ENCODE results near the gene BMP6.

The BMP6 gene

DNA sequence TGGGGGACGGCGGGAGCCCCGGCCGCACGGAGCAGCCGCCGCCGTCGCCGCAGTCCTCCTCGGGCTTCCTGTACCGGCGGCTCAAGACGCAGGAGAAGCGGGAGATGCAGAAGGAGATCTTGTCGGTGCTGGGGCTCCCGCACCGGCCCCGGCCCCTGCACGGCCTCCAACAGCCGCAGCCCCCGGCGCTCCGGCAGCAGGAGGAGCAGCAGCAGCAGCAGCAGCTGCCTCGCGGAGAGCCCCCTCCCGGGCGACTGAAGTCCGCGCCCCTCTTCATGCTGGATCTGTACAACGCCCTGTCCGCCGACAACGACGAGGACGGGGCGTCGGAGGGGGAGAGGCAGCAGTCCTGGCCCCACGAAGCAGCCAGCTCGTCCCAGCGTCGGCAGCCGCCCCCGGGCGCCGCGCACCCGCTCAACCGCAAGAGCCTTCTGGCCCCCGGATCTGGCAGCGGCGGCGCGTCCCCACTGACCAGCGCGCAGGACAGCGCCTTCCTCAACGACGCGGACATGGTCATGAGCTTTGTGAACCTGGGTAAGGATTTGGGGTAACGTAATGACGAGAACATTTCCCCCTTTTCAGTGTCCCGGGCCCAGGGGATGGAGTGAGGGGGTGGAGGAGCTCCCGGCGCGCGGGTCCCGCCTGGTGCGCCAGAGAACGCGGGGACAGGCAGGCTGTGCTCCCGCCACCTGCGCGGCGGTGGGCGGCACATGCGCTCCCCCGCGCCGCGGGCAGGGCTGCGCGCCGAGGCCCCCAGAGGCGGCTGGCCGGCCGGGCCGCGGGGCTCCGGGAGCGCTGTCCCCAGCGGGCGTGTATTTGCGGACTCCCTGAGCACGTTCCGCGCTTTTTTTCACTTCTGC is 1.4 kb downstream of the BMP6 start:
- peaks cover 22% of the 10 kb centered on the region for H3K27me3 Mint-ChIP-seq
- DNase-seq (ENCODE audit: low spot score in 2 of 2) (peak in 1 of 2 donors; percentile 32), ATAC-seq (ENCODE audit: low read depth) (no peak)
- H3K4me3 Mint-ChIP-seq: peak overlapping the region; percentile 81
- no peaks in the 10 kb centered on the region for H3K9me3 Mint-ChIP-seq
- H3K36me3 Mint-ChIP-seq: no peaks in the 10 kb centered on the region
- H3K27ac Mint-ChIP-seq: peak overlapping the region; percentile 67
- peaks cover 9% of the 10 kb centered on the region for H3K4me1 Mint-ChIP-seq

DNA sequence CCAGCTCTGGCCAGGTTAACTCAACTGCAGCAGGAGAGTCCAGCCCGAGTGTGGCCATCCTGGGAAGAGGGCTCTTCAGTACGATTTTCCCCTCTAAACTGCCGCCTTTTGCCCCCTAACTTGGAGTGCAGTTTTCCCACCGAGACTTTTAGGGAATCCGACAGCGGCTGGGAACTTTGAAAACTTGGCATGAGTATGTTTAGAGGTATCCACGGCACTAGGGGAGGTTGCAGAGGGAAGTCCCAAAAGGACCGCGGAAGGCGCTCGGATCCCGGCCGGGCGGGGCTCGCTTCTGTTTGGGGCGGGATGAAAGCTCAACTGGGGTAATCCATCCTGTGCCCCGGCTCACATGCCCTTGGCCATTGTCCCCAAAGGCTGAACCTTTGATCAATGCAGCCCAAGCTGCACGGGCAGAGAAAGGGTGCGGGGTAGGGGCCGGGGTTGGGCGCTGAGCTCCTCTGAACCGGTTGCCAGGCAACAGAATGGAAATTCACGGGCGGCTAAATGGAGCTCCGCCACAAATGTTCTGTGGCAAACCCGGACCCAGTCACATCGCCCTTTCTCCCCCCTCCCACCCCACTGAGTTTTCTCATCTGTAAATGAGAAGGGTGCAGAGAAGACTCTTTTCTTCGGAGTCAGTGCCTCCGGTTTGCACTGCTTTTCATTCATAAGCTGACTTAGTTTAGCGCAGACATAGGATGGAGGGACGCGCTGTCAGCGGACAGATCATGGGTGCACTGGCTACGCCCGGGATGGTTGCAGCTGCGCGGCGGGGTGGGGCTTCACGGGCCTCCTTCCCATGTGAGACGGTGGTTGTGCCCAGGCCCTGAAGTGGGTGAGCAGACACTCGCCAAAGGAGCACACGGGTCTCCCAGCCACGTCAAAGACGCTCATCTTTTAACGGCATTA is 2.3 kb downstream of the BMP6 start:
- Mint-ChIP-seq H3K27me3 (peaks cover 22% of the 10 kb centered on the region), H3K27ac (peak overlapping the region; percentile 67), H3K36me3 (no peaks in the 10 kb centered on the region), H3K9me3 (no peaks in the 10 kb centered on the region), H3K4me1 (peaks cover 9% of the 10 kb centered on the region), H3K4me3 (peak overlapping the region; percentile 80)
- ATAC-seq (ENCODE audit: low read depth): peak; percentile 23
- DNase-seq (ENCODE audit: low spot score in 2 of 2): peak in 1 of 2 donors; percentile 34

DNA sequence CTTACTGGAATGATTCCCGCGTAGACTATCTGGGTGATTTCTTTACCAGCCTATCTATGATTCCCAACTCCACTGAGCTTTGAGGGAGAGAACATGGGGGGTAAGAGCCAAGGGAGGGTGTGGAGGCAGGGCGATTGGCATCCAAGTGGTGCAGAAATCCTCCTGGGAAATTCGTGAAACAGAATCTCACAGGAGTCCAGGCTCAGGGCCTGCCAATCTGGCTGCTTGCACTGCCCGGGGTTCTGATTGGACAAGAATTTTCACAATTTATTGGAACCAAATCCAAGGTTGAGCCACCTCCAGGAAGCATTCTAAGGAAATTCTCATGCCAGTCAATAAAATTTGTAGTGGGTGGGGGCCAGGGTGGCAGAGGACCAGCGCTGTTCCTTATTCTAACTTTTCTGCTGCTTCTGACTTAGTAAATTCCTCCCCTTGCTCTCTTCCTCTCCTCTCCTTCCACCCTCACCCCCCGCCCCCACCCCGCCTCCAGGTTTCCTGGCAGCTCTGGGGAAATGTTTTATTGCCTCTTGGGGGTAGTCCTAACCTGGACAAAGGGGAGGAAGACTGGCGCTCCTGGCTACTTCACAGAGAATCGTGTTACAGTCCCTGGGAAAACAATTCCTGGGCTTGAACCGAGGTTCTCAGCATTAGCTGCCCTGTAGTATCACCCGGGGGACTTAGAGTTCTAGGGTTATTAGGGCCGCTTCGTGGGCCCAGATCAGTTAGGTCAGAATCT is 3.1 kb downstream of the BMP6 start:
- Mint-ChIP-seq H3K4me3 (peak overlapping the region; percentile 80), H3K36me3 (no peaks in the 10 kb centered on the region), H3K4me1 (peaks cover 9% of the 10 kb centered on the region), H3K27me3 (peaks cover 24% of the 10 kb centered on the region), H3K27ac (peak overlapping the region; percentile 67), H3K9me3 (no peaks in the 10 kb centered on the region)
- DNase-seq (ENCODE audit: low spot score in 2 of 2): no peak
- ATAC-seq (ENCODE audit: low read depth): no peak

DNA sequence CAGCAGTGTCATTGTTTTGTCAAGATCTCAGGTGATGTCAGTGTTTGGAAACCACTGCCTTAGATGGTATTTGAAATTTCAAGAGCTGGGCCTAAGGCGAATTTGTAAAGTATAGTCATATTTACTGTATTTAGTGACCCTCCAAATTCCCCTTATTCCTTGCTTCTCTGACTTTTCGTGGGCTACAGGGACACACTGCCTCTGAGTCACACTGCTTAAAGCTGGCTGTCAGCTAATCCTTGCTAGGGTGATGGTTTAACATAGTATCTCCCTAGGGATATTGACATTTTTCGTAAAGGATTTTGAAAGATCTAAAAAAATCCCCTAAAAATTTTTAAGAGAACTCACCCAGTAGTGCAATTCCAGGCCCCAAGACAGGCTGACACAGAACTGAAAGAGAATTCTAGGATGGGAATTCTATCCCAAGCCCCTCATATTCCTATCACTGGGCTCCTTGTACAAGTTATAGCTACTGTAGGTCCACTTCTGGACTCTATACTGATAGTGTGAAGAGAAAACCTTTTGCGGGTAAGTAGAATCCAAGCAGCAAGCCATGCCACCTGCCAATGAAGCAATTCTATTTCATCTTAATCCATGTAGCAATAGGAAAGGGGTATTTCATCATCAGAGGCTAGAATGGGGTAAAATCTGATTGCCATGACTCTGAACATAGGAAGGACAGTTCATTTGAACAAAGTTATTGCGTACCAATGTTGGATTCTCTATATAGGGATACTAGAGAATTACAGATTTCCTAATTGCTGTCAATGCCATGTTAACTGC is 4.3 kb downstream of the BMP6 start:
- no peak overlapping the region for H3K4me3 Mint-ChIP-seq
- H3K9me3 Mint-ChIP-seq: no peaks in the 10 kb centered on the region
- DNase-seq (ENCODE audit: low spot score in 2 of 2) (no peak), ATAC-seq (ENCODE audit: low read depth) (no peak)
- peaks cover 9% of the 10 kb centered on the region for H3K4me1 Mint-ChIP-seq
- no peak overlapping the region for H3K27ac Mint-ChIP-seq
- no peaks in the 10 kb centered on the region for H3K36me3 Mint-ChIP-seq
- H3K27me3 Mint-ChIP-seq: peaks cover 28% of the 10 kb centered on the region

DNA sequence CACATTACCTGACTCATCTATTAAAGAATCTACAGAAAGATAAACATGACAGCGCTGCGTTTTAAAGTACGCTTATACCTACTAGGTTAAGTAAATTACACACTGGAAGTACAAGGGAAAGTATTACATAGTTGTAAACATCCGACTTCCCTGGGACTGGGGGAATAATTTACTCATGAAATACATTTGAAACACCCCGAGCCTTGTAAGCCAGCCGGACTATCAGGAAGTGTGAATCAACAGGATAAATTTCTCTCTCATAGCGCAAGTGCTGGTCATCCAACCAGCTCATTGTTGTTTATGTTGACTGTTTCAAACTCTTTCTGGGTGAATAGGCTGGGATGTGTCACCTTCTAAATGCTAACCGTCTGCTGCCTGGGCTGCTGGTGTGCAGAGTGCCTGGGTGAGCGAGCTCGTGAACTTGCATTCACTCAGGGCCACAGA is 4.9 kb downstream of the BMP6 start:
- Mint-ChIP-seq H3K27me3 (peaks cover 28% of the 10 kb centered on the region), H3K36me3 (no peaks in the 10 kb centered on the region), H3K9me3 (no peaks in the 10 kb centered on the region), H3K4me3 (no peak overlapping the region), H3K4me1 (peaks cover 9% of the 10 kb centered on the region), H3K27ac (no peak overlapping the region)
- DNase-seq (ENCODE audit: low spot score in 2 of 2) (no peak), ATAC-seq (ENCODE audit: low read depth) (no peak)

DNA sequence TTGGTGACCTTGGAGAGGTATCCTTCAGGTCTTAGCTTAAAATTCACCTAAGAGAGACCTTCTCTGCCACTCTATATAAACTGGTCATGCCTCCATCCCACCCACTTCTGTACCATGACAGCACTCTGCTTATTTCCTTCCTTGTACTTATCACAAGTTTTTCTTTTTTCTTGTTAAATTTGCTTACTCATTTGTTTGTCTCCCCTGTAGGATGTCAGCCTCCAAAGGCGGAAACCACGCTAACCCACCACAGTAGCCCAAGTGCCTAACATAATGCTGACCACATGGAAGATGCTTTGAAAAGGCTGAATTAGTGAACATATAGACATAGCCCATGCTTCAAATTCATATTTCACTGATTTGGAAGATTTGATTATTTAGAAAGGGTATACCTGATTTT is 5.4 kb downstream of the BMP6 start:
- Mint-ChIP-seq H3K36me3 (no peaks in the 10 kb centered on the region), H3K4me3 (no peak overlapping the region), H3K9me3 (no peaks in the 10 kb centered on the region), H3K27me3 (peaks cover 27% of the 10 kb centered on the region), H3K27ac (no peak overlapping the region), H3K4me1 (peaks cover 7% of the 10 kb centered on the region)
- ATAC-seq (ENCODE audit: low read depth) (no peak), DNase-seq (ENCODE audit: low spot score in 2 of 2) (no peak)

DNA sequence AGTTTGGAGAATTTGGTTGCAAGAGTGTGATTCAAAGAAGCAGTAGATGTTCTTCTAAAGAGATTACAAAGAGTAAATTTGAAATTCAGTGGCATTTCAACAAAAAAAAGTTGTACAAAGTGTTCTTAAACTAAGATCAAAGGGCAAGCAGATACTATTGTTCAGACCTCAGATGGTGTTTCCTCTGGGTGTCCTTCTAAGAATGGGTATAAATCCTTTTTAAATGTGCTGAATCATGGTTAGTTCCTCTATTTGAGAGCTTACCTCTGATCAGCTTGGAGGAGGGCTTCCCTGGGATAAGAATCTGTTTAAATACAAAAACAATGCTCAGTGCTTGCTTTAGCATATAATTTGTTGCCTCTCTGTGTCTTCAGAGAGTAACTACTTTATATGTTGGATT is 6.3 kb downstream of the BMP6 start:
- ATAC-seq (ENCODE audit: low read depth) (no peak), DNase-seq (ENCODE audit: low spot score in 2 of 2) (no peak)
- Mint-ChIP-seq H3K4me1 (peaks cover 7% of the 10 kb centered on the region), H3K27ac (no peak overlapping the region), H3K9me3 (no peaks in the 10 kb centered on the region), H3K4me3 (no peak overlapping the region), H3K27me3 (peaks cover 28% of the 10 kb centered on the region), H3K36me3 (no peaks in the 10 kb centered on the region)

DNA sequence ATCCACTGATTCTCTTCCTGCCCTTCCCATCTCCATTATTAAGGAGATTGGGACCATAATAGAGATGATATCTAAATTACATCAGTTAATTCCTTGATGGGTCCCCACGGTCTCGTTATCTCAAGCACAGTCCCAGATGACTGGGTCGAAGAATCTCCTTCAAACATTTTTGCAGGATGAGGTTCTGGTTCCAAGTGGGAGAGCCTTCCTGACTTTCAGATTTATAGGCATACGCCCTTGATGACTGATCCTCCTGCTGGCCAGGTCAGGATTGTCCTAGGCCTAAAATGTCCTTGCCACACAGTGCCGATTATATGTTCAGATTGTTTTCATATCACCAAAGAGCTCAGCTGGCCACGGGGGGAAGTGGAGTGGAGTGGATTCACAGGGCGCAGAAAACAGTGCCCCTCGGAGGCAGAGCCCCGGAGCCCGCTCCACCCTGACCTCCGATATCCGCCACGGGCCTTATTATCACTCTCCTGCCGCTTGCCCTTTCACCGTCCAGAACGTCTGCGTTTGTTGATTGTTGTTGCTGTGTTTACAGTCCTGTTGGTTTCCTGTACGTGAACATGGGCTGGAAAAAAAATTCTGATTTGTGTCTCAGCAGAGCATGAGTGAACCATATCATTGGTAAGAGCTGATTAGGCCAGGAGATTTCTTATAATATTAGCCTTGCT is 8.9 kb downstream of the BMP6 start:
- no peak for ATAC-seq (ENCODE audit: low read depth)
- Mint-ChIP-seq H3K4me3 (no peak overlapping the region), H3K27me3 (peaks cover 23% of the 10 kb centered on the region), H3K4me1 (no peaks in the 10 kb centered on the region), H3K36me3 (no peaks in the 10 kb centered on the region), H3K9me3 (no peaks in the 10 kb centered on the region), H3K27ac (no peak overlapping the region)
- no peak for DNase-seq (ENCODE audit: low spot score in 2 of 2)

DNA sequence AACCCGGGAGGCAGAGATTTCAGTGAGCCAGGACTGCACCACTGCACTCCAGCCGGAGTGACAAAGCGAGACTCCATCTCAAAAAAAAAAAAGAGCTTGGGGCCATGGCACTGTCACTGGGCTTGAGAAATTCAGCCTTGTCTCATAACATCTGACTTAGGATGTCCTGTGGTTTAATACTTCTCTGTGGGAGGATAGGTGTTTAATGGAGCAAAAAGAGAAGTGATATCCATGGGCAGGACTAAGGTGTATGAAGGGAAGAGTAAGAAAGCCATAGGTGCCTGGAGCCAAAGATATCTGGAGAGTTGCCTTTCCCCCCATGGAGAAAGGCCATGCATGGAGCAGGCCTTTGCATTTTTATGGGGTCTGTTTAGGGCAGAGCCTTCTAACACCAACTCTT is 11.2 kb downstream of the BMP6 start:
- DNase-seq (ENCODE audit: low spot score in 2 of 2) (no peak), ATAC-seq (ENCODE audit: low read depth) (no peak)
- no peak overlapping the region for H3K27ac Mint-ChIP-seq
- no peaks in the 10 kb centered on the region for H3K9me3 Mint-ChIP-seq
- H3K27me3 Mint-ChIP-seq: peaks cover 20% of the 10 kb centered on the region
- no peaks in the 10 kb centered on the region for H3K4me1 Mint-ChIP-seq
- no peak overlapping the region for H3K4me3 Mint-ChIP-seq
- no peaks in the 10 kb centered on the region for H3K36me3 Mint-ChIP-seq

DNA sequence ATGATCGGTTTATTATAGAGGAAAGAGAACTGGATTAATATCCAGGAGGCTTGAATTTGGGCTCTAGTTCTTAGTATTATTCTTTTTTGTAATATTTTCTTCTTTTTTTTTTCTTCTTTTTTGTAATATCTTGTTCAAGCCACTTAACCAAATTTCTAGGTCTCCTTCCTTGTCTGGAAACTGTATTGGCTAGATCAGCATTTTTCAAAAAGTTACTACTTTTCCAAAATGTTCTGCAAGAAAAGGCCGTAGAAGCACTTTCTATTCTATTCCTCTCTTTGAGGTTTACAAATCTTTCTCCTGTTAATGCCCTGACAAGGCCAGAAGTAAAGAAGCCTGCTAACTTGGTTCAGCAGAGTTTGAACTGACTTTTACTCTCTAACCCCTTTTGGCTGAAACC is 12.0 kb downstream of the BMP6 start:
- Mint-ChIP-seq H3K36me3 (no peaks in the 10 kb centered on the region), H3K4me1 (no peaks in the 10 kb centered on the region), H3K9me3 (no peaks in the 10 kb centered on the region), H3K27ac (no peak overlapping the region), H3K27me3 (peaks cover 20% of the 10 kb centered on the region), H3K4me3 (no peak overlapping the region)
- ATAC-seq (ENCODE audit: low read depth) (no peak), DNase-seq (ENCODE audit: low spot score in 2 of 2) (no peak)

DNA sequence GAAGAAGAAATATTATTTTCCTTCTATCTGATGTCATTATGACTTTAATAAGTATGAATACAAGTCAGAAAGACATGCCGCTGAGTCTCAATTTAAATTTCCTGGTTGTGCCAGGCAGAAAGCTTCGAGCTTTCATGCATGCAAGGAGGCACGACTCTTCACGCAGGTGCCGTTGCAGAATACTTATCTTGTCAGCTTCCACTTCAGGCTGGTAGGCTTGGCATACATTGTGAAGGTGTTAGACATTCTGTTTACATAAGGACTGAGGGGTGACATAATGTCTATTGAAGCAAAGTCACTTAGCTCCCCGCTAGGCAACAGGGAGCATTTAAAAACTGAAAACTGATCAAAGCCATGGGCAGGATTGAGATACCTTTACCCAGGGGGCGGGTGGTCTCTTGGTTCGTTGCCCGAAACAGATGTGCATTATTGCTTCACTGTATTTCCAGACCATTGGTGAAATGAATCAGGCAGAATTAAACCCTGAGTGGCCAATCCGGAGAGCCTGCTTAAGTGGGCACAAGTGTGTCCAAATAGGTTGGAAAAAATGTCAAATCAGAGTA is 16.4 kb downstream of the BMP6 start:
- DNase-seq (ENCODE audit: low spot score in 2 of 2) (no peak), ATAC-seq (ENCODE audit: low read depth) (no peak)
- Mint-ChIP-seq H3K9me3 (no peaks in the 10 kb centered on the region), H3K27me3 (peaks cover 14% of the 10 kb centered on the region), H3K36me3 (no peaks in the 10 kb centered on the region), H3K27ac (no peak overlapping the region), H3K4me3 (no peak overlapping the region), H3K4me1 (no peaks in the 10 kb centered on the region)

DNA sequence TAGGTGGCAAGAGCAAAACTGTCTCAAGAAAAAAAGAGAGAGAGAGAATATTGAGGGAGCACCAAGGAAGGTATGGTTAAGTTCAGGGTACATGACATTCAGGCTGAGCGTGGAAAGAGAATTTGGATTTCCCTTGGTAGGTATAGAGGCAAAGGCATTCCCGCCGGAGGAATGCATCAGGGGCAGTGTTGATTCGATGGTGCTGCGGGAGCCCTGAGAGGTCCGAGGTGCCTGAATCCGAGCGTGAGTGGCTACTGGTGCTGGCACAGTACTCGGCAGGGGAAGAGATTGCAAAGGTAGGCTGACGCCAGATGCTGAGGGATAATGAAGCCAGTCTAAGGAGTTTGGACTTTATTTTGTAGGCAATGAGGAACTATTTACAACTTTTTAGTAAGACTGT is 20.0 kb downstream of the BMP6 start:
- Mint-ChIP-seq H3K27ac (no peak overlapping the region), H3K4me3 (no peak overlapping the region), H3K4me1 (peaks cover 2% of the 10 kb centered on the region), H3K9me3 (no peaks in the 10 kb centered on the region), H3K36me3 (no peaks in the 10 kb centered on the region), H3K27me3 (peaks cover 6% of the 10 kb centered on the region)
- no peak for ATAC-seq (ENCODE audit: low read depth)
- no peak for DNase-seq (ENCODE audit: low spot score in 2 of 2)

DNA sequence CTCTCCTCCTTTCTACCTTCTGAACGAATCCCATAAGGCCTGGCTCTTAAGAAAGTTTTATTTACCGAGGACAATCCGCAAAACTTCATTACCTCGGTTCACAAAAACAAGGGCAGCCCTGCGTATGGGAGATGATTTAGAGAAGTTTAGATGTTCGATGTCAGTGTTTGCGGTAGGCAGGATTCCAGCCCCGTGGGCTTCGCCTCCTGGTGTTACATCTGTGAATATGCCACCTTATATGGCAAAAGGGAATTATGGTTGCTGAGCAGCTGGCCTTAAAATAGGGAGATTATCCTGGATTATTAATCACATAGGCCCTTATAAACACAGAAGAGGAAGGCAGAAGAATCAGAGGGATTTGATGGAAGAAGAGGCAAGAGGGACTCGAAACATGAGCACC is 21.1 kb downstream of the BMP6 start:
- no peaks in the 10 kb centered on the region for H3K9me3 Mint-ChIP-seq
- peaks cover 3% of the 10 kb centered on the region for H3K27me3 Mint-ChIP-seq
- ATAC-seq (ENCODE audit: low read depth): no peak
- no peak overlapping the region for H3K27ac Mint-ChIP-seq
- DNase-seq (ENCODE audit: low spot score in 2 of 2): no peak
- no peak overlapping the region for H3K4me3 Mint-ChIP-seq
- H3K36me3 Mint-ChIP-seq: no peaks in the 10 kb centered on the region
- peaks cover 2% of the 10 kb centered on the region for H3K4me1 Mint-ChIP-seq
